Measurements from ENCODE around the gene PTMA.

PTMA gene

GRCh38 chr2:231684314-231685223 is 23.8 kb upstream of the PTMA start:
- no peak for DNase-seq (ENCODE audit: insufficient read length, low spot score)
- TF ChIP-seq, protein P1, sequence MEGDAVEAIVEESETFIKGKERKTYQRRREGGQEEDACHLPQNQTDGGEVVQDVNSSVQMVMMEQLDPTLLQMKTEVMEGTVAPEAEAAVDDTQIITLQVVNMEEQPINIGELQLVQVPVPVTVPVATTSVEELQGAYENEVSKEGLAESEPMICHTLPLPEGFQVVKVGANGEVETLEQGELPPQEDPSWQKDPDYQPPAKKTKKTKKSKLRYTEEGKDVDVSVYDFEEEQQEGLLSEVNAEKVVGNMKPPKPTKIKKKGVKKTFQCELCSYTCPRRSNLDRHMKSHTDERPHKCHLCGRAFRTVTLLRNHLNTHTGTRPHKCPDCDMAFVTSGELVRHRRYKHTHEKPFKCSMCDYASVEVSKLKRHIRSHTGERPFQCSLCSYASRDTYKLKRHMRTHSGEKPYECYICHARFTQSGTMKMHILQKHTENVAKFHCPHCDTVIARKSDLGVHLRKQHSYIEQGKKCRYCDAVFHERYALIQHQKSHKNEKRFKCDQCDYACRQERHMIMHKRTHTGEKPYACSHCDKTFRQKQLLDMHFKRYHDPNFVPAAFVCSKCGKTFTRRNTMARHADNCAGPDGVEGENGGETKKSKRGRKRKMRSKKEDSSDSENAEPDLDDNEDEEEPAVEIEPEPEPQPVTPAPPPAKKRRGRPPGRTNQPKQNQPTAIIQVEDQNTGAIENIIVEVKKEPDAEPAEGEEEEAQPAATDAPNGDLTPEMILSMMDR (IDR thresholded peaks at IDR 0.05; ENCODE audit: insufficient read depth, missing control alignments): no peak
- FAIRE-seq: no peak

GRCh38 chr2:231685349-231686191 is 22.8 kb upstream of the PTMA start:
- TF ChIP-seq, protein P1 (IDR thresholded peaks at IDR 0.05; ENCODE audit: insufficient read depth, missing control alignments): peak; percentile 13
- FAIRE-seq (no peak), DNase-seq (ENCODE audit: insufficient read length, low spot score) (no peak)

DNA sequence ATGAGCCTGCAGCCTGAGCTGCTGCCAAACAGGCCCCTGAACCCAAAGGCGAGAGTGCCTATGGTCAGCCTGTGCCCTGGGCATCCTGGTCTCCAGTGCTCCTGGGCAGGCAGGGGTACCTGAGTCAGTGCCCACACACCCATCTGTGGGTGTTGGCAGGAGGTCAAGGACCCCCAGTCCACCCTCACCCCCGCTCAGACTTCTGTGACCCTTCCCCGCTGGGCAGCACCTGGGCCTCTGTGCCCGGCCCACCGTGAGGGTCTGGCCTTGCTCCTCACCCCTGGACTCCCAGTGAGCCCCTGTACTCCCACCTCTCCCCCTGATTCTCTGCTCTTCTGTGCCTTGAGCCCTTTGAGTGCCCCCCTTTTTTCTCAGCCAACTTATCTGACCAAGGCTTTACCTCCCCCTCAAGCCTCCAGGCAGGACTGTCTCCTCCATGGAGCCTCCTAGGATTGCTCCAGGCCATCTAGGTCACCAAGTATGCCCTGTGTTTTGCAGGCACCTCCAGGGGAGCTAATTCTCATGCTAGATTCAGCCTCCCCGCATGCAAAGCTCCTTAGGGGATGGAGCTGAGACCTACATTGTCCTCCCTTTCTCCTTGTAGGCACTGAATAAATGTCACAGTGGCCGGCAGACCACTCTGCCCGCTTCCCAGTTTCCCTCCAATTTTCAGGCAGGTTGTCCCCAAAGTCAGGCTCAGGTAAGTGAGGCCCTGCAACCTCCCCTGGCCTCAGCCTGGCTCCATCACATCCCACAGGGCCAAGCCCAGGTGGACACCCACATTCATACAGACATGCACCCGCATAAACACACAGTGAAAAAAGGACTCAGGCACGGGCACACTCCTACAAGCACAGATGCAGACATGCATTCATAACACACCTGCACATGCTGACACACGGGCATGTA is 21.9 kb upstream of the PTMA start:
- TF ChIP-seq, protein P1 (IDR thresholded peaks at IDR 0.05; ENCODE audit: insufficient read depth, missing control alignments): no peak
- no peak for FAIRE-seq
- no peak for DNase-seq (ENCODE audit: insufficient read length, low spot score)

DNA sequence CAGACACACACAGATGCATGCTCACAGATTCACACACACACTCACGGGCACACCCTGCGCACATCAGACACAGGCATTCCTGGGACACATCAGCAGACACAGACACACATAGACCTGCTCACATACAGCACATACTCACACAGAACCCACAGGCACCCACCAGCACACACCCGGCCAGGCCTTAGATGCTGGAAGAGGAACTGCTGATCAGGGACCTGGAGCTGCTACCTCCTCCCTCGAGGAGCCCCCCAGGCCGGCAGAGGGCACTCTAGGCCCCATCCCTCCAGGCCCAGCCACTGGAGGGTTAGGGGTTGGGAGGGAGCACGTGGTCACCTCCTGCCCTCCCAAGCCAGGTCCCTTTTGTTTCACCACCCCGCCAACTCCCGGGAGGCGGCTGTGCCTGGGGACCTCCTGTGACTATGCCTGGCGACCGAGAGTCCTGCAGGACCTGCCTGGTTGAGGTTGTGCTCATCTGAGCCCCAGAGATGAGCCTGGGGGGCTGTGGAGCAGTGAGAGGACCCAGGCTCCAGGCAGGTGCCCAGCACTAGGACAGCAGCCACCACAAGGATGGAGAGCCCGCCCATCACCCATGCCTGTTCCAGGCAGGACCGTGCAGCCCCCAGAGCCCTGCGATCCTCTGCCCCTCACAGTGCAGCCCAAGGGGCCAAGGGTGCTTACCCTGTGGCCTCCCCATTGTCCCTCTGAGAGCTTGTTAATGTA is 21.0 kb upstream of the PTMA start:
- FAIRE-seq (no peak), DNase-seq (ENCODE audit: insufficient read length, low spot score) (no peak)
- TF ChIP-seq, protein P1 (IDR thresholded peaks at IDR 0.05; ENCODE audit: insufficient read depth, missing control alignments): peak; percentile 59

GRCh38 chr2:231687961-231688360 is 20.4 kb upstream of the PTMA start:
- FAIRE-seq (no peak), DNase-seq (ENCODE audit: insufficient read length, low spot score) (no peak)
- TF ChIP-seq, protein P1 (IDR thresholded peaks at IDR 0.05; ENCODE audit: insufficient read depth, missing control alignments): no peak

- no peak for FAIRE-seq
- DNase-seq (ENCODE audit: insufficient read length, low spot score): no peak
- TF ChIP-seq, protein P1 (IDR thresholded peaks at IDR 0.05; ENCODE audit: insufficient read depth, missing control alignments): no peak
Measured at GRCh38 chr2:231688719-231689118, 19.6 kb upstream of the PTMA start.
